Measurements from ENCODE around the gene PEF1.

PEF1 gene

GRCh38 chr1:31678681-31679080 is 34.0 kb upstream of the PEF1 start:
- H3K27ac ChIP-seq: no peak overlapping the region
- TF ChIP-seq CTCF (IDR thresholded peaks at IDR 0.05) (no peak), ZFX (IDR thresholded peaks at IDR 0.05; ENCODE audit: borderline replicate concordance) (no peak)

GRCh38 chr1:31677949-31678348 is 33.3 kb upstream of the PEF1 start:
- no peak overlapping the region for H3K27ac ChIP-seq
- TF ChIP-seq ZFX (IDR thresholded peaks at IDR 0.05; ENCODE audit: borderline replicate concordance) (no peak), CTCF (IDR thresholded peaks at IDR 0.05) (no peak)

- TF ChIP-seq CTCF (IDR thresholded peaks at IDR 0.05) (no peak), ZFX (IDR thresholded peaks at IDR 0.05; ENCODE audit: borderline replicate concordance) (no peak)
- no peak overlapping the region for H3K27ac ChIP-seq
These were observed 32.7 kb upstream of the PEF1 start for GRCh38 chr1:31677401-31677800.

- no peak overlapping the region for H3K27ac ChIP-seq
- TF ChIP-seq CTCF (IDR thresholded peaks at IDR 0.05) (no peak), ZFX (IDR thresholded peaks at IDR 0.05; ENCODE audit: borderline replicate concordance) (no peak)
These were observed 31.1 kb upstream of the PEF1 start for GRCh38 chr1:31675756-31676155.

GRCh38 chr1:31675161-31675560 is 30.5 kb upstream of the PEF1 start:
- TF ChIP-seq ZFX (IDR thresholded peaks at IDR 0.05; ENCODE audit: borderline replicate concordance) (no peak), CTCF (IDR thresholded peaks at IDR 0.05) (no peak)
- H3K27ac ChIP-seq: no peak overlapping the region

- TF ChIP-seq ZFX (IDR thresholded peaks at IDR 0.05; ENCODE audit: borderline replicate concordance) (no peak), CTCF (IDR thresholded peaks at IDR 0.05) (no peak)
- no peak overlapping the region for H3K27ac ChIP-seq
These were observed 29.9 kb upstream of the PEF1 start for GRCh38 chr1:31674626-31675025.

- H3K27ac ChIP-seq: no peak overlapping the region
- TF ChIP-seq CTCF (IDR thresholded peaks at IDR 0.05): no peak
- no peak for TF ChIP-seq ZFX (IDR thresholded peaks at IDR 0.05; ENCODE audit: borderline replicate concordance)
These were observed 28.8 kb upstream of the PEF1 start for GRCh38 chr1:31673433-31673832.

All from 22Rv1 (cell line).